Heart right ventricle (tissue), 16 donors: Measurements from ENCODE around the gene TCF4. TPM values are rescaled to one million over a fixed set of nuclear protein-coding genes. Genes with fewer than 3 reads are reported as not detected.
A peak's percentile ranks its signal among the peaks of the same experiment; 100 is the strongest.

Experiments
- ATAC-seq, 8 donors: fragments of 200-7000 bp; cut with Tn5 transposase; one replicate each; pipeline ENCODE4 v1.9.1; 2020; ENCODE audit warnings: mild to moderate bottlenecking in 8 of 8, moderate library complexity in 8 of 8, moderate number of reproducible peaks in 1 of 8
- DNase-seq, 2 donors: peaks; one replicate each; pipeline ENCODE4 v3.0.0-alpha.2; 2020
- H3K27ac ChIP-seq, 10 donors: fragments of 200-600 bp; sonication (generic) in 2 of 10; one replicate each; pipeline versions ENCODE4 v1.5.0 to v1.8.0; 2020 to 2022; ENCODE audit warnings: mild to moderate bottlenecking in 3 of 10
- H3K27me3 ChIP-seq, 7 donors: fragments of 200-600 bp; one replicate each; pipeline ENCODE4 v1.8.0; 2021 to 2022; ENCODE audit warnings: mild to moderate bottlenecking in 2 of 7
- H3K36me3 ChIP-seq, 9 donors: fragments of 200-600 bp; sonication (generic) in 1 of 9; one replicate each; pipeline versions ENCODE4 v1.5.0 to v1.8.0; 2020 to 2022; ENCODE audit warnings: mild to moderate bottlenecking in 2 of 9
- H3K4me1 ChIP-seq, 9 donors: fragments of 200-600 bp; sonication (generic) in 1 of 9; one replicate each; pipeline versions ENCODE4 v1.5.0 to v1.8.0; 2020 to 2022; ENCODE audit warnings: mild to moderate bottlenecking in 4 of 9
- H3K4me3 ChIP-seq, 10 donors: fragments of 200-600 bp; sonication (generic) in 2 of 10; one replicate each; pipeline versions ENCODE4 v1.5.0 to v1.8.0; 2020 to 2022; ENCODE audit warnings: mild to moderate bottlenecking in 7 of 10, moderate library complexity in 2 of 10
- H3K9me3 ChIP-seq, 11 donors: fragments of 200-600 bp in 10 of 11; sonication (generic) in 2 of 11; one replicate each; pipeline versions ENCODE4 v1.5.0 to v1.8.0; 2013 to 2022; ENCODE audit warnings: mild to moderate bottlenecking in 2 of 11, control low read depth in 1 of 11, moderate library complexity in 1 of 11
- WGBS, 2 donors: extraction: QIAGEN DNeasy Blood & Tissue Kit; methylation state at CpG; one replicate each; pipeline ENCODE4 v1.1.7; 2013; ENCODE audit warnings: inconsistent platforms in 1 of 2; 5-methylcytosine and 5-hydroxymethylcytosine counted together
- intact Hi-C, 10 donors: fragments of 100-400 bp; cut with DNase I; formaldehyde crosslinking; loops; one replicate each; pipeline versions ENCODE4 v1.11.1 to v1.14.2; 2022
- polyA plus RNA-seq, 2 donors: library from polyadenylated mRNA; stranded (reverse); fragments of 200-250 nt; gene quantifications; one replicate each; pipeline ENCODE4 v1.2.3, GENCODE V29; 2013
- total RNA-seq, 10 donors: library from RNA; stranded (reverse); fragmentation: NEBNext Ultra II Directional in 3 of 10; extraction: Animal tissue kit (Norgen Biotek cat#: 25700) in 3 of 10; gene quantifications; one replicate each; pipeline versions ENCODE4 v1.2.1 to v1.2.4, GENCODE V29; 2021 to 2023
- TF ChIP-seq, protein P1 (sequence below), 9 donors: fragments of 200-600 bp; sonication (generic) in 2 of 9; IDR thresholded peaks; one replicate each; pipeline versions ENCODE4 v1.5.0 to v1.8.0; 2021 to 2022; ENCODE audit warnings: antibody characterized with exemption in 9 of 9, mild to moderate bottlenecking in 5 of 9, moderate library complexity in 1 of 9
- donor health status: Arrhythmogenic right ventricular cardiomyopathy.
- donor health status: ischemic (EF 13 %, LVEDD 7.1; RV severe dilation, severe dysfunction).
- donor health status: healthy with polysubstance abuse.
- donor health status: DM: no; HTN: yes; CAD: no.
- donor health status: DM: no; HTN: no; CAD: no.
- donor health status: ischemic (EF 25% LVEDD 6.9; RV normal size, moderate dysfunction).
- donor health status: ischemic (EF 25% LVEDD 5.7; RV mildly dilated, moderate dysfunction).
- donor health status: healthy.
- donor health status: DM: yes; HTN: yes; CAD: no.
- donor health status: Ischemic cardiomyopathy.
- donor health status: ischemic (EF 35%, LVEDD 5.7; RV mildly dilated, moderate dysfunction).
- donor health status: nonischemic (EF 11% LVEDD 7.7; RV severe dilation, severe dysfunction).
- donor health status: DM: yes; HTN: yes; CAD: no.
- donor health status: PGD.
- donor health status: ischemic (EF 29% LVEDD 5.4; RV normal size, mild dysfunction).
- donor health status: nonischemic (EF 23%, LVEDD 6.1; RV moderate dilation, normal function).

The TCF4 gene
- total and polyA plus RNA-seq, 12 donors, result 12.6 to 90.1 (median 65.5) TPM

- Histone ChIP-seq H3K27ac (peak overlapping the region; percentile 73 to 92 (median 80)), H3K27me3 (no peaks in the 10 kb centered on the region), H3K36me3 (no peaks in the 10 kb centered on the region), H3K4me1 (peaks cover 0 to 46% (median 25%) of the 10 kb centered on the region in 9 donors), H3K9me3 (no peaks in the 10 kb centered on the region), H3K4me3 (peak overlapping the region in 9 of 10 donors; percentile 15 to 53 (median 46))
- 38 to 57% methylated on average over 13 of the region's 13 CpGs for WGBS, 2 donors
- DNase-seq (peak; percentile 27 to 82), ATAC-seq (peak in 6 of 8 donors; percentile 56 to 75 (median 68))
- intact Hi-C loops, result loop anchor here in 7 of 10 donors (2.0 to 10.0 kb wide), 8 partner anchors 85 to 440 kb away; partner anchors contain the start of gene TCF4 (in 4 of the 7)
- TF ChIP-seq, protein P1, sequence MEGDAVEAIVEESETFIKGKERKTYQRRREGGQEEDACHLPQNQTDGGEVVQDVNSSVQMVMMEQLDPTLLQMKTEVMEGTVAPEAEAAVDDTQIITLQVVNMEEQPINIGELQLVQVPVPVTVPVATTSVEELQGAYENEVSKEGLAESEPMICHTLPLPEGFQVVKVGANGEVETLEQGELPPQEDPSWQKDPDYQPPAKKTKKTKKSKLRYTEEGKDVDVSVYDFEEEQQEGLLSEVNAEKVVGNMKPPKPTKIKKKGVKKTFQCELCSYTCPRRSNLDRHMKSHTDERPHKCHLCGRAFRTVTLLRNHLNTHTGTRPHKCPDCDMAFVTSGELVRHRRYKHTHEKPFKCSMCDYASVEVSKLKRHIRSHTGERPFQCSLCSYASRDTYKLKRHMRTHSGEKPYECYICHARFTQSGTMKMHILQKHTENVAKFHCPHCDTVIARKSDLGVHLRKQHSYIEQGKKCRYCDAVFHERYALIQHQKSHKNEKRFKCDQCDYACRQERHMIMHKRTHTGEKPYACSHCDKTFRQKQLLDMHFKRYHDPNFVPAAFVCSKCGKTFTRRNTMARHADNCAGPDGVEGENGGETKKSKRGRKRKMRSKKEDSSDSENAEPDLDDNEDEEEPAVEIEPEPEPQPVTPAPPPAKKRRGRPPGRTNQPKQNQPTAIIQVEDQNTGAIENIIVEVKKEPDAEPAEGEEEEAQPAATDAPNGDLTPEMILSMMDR (IDR thresholded peaks at IDR 0.05), result no peak
Measured at GRCh38 chr18:55422456-55423180, 165.4 kb downstream of the TCF4 start.

GRCh38 chr18:55421615-55422419 lies 166.2 kb downstream of the TCF4 start:
- peak in 1 of 2 donors; percentile 29 for DNase-seq
- peaks cover 0 to 53% (median 31%) of the 10 kb centered on the region in 9 donors for H3K4me1 ChIP-seq
- H3K27me3 ChIP-seq, result no peaks in the 10 kb centered on the region
- intact Hi-C loops, result loop anchor here in 7 of 10 donors (2.0 to 10.0 kb wide), 8 partner anchors 85 to 440 kb away; partner anchors contain the start of gene TCF4 (in 4 of the 7)
- ATAC-seq, result peak in 6 of 8 donors; percentile 22 to 55 (median 50)
- 34 to 40% methylated on average over 8 of the region's 8 CpGs for WGBS, 2 donors
- no peaks in the 10 kb centered on the region for H3K36me3 ChIP-seq
- TF ChIP-seq, protein P1 (IDR thresholded peaks at IDR 0.05), result no peak
- H3K4me3 ChIP-seq, result peak overlapping the region in 9 of 10 donors; percentile 15 to 53 (median 46)
- H3K27ac ChIP-seq, result peak overlapping the region; percentile 73 to 92 (median 80)
- H3K9me3 ChIP-seq, result no peaks in the 10 kb centered on the region

DNA sequence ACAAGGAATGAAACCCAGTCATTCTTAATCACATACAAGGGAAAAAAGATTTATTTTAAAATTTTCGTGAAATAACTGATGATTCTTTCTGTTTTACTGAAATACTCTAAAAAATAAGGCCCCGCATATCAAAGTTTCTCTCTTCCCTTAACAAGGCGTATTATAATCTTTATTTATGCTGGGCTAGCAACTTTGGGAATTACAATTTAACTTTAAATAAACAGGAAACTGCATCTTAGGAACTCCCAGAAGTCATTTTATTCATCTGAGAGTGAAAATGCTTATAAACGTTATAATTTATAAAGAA lies 166.7 kb downstream of the TCF4 start:
- no peak for ATAC-seq
- 40 to 54% methylated on average over 4 of the region's 4 CpGs for WGBS, 2 donors

More for the DNA sequence above, 166.7 kb downstream of the TCF4 start:
- peak overlapping the region; percentile 73 to 92 (median 80) for H3K27ac ChIP-seq
- intact Hi-C loops, result loop anchor here in 7 of 10 donors (2.0 to 10.0 kb wide), 7 partner anchors 86 to 441 kb away; partner anchors contain the start of gene TCF4 (in 4 of the 7)
- H3K36me3 ChIP-seq, result no peaks in the 10 kb centered on the region
- no peaks in the 10 kb centered on the region for H3K9me3 ChIP-seq
- no peak for DNase-seq
- H3K4me1 ChIP-seq, result peaks cover 0 to 59% (median 36%) of the 10 kb centered on the region in 9 donors
- peak overlapping the region in 9 of 10 donors; percentile 15 to 53 (median 46) for H3K4me3 ChIP-seq
- TF ChIP-seq, protein P1 (IDR thresholded peaks at IDR 0.05), result no peak
- no peaks in the 10 kb centered on the region for H3K27me3 ChIP-seq
